Testis (tissue), 3 donors: Measurements from ENCODE around the gene ASB1. TPM values are rescaled to one million over a fixed set of nuclear protein-coding genes. Genes with fewer than 3 reads are reported as not detected.

Experiments
- DNase-seq: peaks from one replicate; pipeline ENCODE4 v3.0.0-alpha.2; 2019
- H3K27ac ChIP-seq, 2 donors: fragments of 200-600 bp; sonication (generic); one replicate each; pipeline ENCODE4 v1.5.1; 2019
- H3K27me3 ChIP-seq: fragments of 200-600 bp; sonication (generic); one replicate; pipeline ENCODE4 v1.5.1; 2019
- H3K36me3 ChIP-seq: fragments of 200-600 bp; sonication (generic); one replicate; pipeline ENCODE4 v1.5.1; 2017; ENCODE audit warnings: low read depth; ENCODE audit errors: missing control alignments
- H3K4me1 ChIP-seq: fragments of 200-600 bp; sonication (generic); one replicate; pipeline ENCODE4 v1.5.1; 2019
- H3K4me3 ChIP-seq, 2 donors: fragments of 200-600 bp; sonication (generic); one replicate each; pipeline ENCODE4 v1.5.1; 2017 to 2019
- H3K9me3 ChIP-seq: fragments of 200-600 bp; sonication (generic); one replicate; pipeline ENCODE4 v1.5.1; 2017
- CTCF ChIP-seq, 3 experiments: fragments of 450-650 bp in 2 of 3; fragments of 200-600 bp in 1 of 3; sonication (generic) in 1 of 3; IDR thresholded peaks; one replicate each; pipeline ENCODE4 v1.5.1; 2016 to 2019; ENCODE audit warnings: antibody characterized with exemption in 3 of 3, mild to moderate bottlenecking in 2 of 3, moderate library complexity in 1 of 3
- POLR2A ChIP-seq: fragments of 450-650 bp; IDR thresholded peaks from one replicate; pipeline ENCODE4 v1.6.1; 2017; ENCODE audit warnings: antibody characterized with exemption, mild to moderate bottlenecking, moderate library complexity
- WGBS, 2 donors: methylation state at CpG; one replicate each; pipeline ENCODE4 v1.1.5; 2018; 5-methylcytosine and 5-hydroxymethylcytosine counted together
- intact Hi-C: fragments of 100-400 bp; cut with DNase I; formaldehyde crosslinking; loops from one replicate; pipeline ENCODE4 v1.15.1; 2023; ENCODE audit warnings: low total_unique reads
- polyA plus RNA-seq: library from polyadenylated mRNA; stranded (reverse); fragments of 350-450 nt; fragmentation: Illumina TruSeq; extraction: RNeasy Lipid Tissue Mini Kit (QIAGEN cat#74804); gene quantifications from one replicate; pipeline ENCODE4 v1.2.3, GENCODE V29; 2014; ENCODE audit warnings: low read depth, low replicate concordance; ENCODE audit not compliant: insufficient read depth
- total RNA-seq, 2 donors: library from RNA; depleted of rRNA; stranded (reverse); fragments of >200 nt; gene quantifications; one replicate each; pipeline ENCODE4 v1.2.3, GENCODE V29; 2016

Gene ASB1
- total and polyA plus RNA-seq, 3 donors from 2014 or later: 31.4 to 52.5 (median 41.9) TPM

GRCh38 chr2:238466243-238466756 is 39.6 kb downstream of the ASB1 start:
- Histone ChIP-seq H3K27ac (no peak overlapping the region), H3K4me3 (no peak overlapping the region), H3K27me3 (no peaks in the 10 kb centered on the region), H3K9me3 (no peaks in the 10 kb centered on the region), H3K36me3 (no peaks in the 10 kb centered on the region), H3K4me1 (no peaks in the 10 kb centered on the region)
- peak; percentile 4 for DNase-seq
- no peak for TF ChIP-seq POLR2A
- TF ChIP-seq CTCF (IDR thresholded peaks at IDR 0.05): no peak
- 88 to 97% methylated on average over 7 to 10 of the region's 10 CpGs for WGBS, 2 donors
- intact Hi-C loops: no loop called here

- Histone ChIP-seq H3K4me3 (no peak overlapping the region), H3K4me1 (no peaks in the 10 kb centered on the region), H3K9me3 (no peaks in the 10 kb centered on the region), H3K36me3 (no peaks in the 10 kb centered on the region), H3K27ac (no peak overlapping the region), H3K27me3 (no peaks in the 10 kb centered on the region)
- 89 to 100% methylated on average over 3 to 4 of the region's 4 CpGs for WGBS, 2 donors
- intact Hi-C loops: no loop called here
- TF ChIP-seq POLR2A (no peak), CTCF (IDR thresholded peaks at IDR 0.05) (no peak)
- DNase-seq: peak; percentile 8
Observed at GRCh38 chr2:238467062-238467461, 40.3 kb downstream of the ASB1 start.

- WGBS, 2 donors: 72 to 78% methylated on average over 1 of the region's 1 CpG
- Histone ChIP-seq H3K27me3 (no peaks in the 10 kb centered on the region), H3K4me3 (no peak overlapping the region), H3K27ac (no peak overlapping the region), H3K9me3 (no peaks in the 10 kb centered on the region), H3K4me1 (no peaks in the 10 kb centered on the region), H3K36me3 (no peaks in the 10 kb centered on the region)
- TF ChIP-seq CTCF (IDR thresholded peaks at IDR 0.05) (no peak), POLR2A (no peak)
- no peak for DNase-seq
- intact Hi-C loops: no loop called here
Observed at GRCh38 chr2:238467792-238468191, 41.1 kb downstream of the ASB1 start.

- TF ChIP-seq CTCF (IDR thresholded peaks at IDR 0.05) (no peak), POLR2A (no peak)
- Histone ChIP-seq H3K4me3 (no peak overlapping the region), H3K9me3 (no peaks in the 10 kb centered on the region), H3K36me3 (no peaks in the 10 kb centered on the region), H3K27ac (no peak overlapping the region), H3K4me1 (no peaks in the 10 kb centered on the region), H3K27me3 (no peaks in the 10 kb centered on the region)
- WGBS, 2 donors: 75 to 97% methylated on average over 1 of the region's 1 CpG
- intact Hi-C loops: no loop called here
- no peak for DNase-seq
Observed at GRCh38 chr2:238469155-238469554, 42.4 kb downstream of the ASB1 start.

GRCh38 chr2:238473014-238473413 is 46.3 kb downstream of the ASB1 start:
- Histone ChIP-seq H3K27me3 (no peaks in the 10 kb centered on the region), H3K27ac (no peak overlapping the region), H3K9me3 (no peaks in the 10 kb centered on the region), H3K4me3 (no peak overlapping the region), H3K36me3 (no peaks in the 10 kb centered on the region), H3K4me1 (no peaks in the 10 kb centered on the region)
- WGBS, 2 donors: 92 to 93% methylated on average over 4 of the region's 4 CpGs
- peak; percentile 4 for DNase-seq
- intact Hi-C loops: no loop called here
- no peak for TF ChIP-seq POLR2A
